GM21529 (cell line): ENCODE data around the gene UNC5C.

Experiments used
- ATAC-seq: cut with Tn5 transposase; IDR thresholded peaks from one replicate; pipeline ENCODE4 v1.9.1; 2021; ENCODE audit not compliant: unreplicated experiment

UNC5C gene

GRCh38 chr4:95469617-95470016 lies 79.2 kb downstream of the UNC5C start:
- ATAC-seq = no peak

GRCh38 chr4:95466791-95467190 lies 82.0 kb downstream of the UNC5C start:
- ATAC-seq = no peak

DNA sequence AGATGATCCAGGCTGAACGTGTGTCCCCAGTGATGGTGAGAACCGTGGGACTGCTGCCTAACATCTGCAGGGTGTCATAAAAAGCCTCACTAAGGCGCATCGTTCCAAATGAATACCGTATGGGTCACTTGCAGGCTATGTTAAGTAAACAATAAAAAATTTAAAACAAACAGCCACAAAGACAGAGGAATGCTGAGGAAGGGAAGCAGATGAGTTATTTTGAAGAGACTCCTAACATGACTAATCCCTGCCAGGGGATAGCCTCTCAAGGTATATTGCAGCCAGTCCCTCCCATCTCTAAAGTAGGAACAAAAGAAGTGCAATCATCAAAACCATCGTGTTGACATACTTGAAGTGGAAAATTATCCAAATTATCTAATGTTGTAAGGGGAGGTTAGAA lies 83.8 kb downstream of the UNC5C start:
- ATAC-seq = no peak

DNA sequence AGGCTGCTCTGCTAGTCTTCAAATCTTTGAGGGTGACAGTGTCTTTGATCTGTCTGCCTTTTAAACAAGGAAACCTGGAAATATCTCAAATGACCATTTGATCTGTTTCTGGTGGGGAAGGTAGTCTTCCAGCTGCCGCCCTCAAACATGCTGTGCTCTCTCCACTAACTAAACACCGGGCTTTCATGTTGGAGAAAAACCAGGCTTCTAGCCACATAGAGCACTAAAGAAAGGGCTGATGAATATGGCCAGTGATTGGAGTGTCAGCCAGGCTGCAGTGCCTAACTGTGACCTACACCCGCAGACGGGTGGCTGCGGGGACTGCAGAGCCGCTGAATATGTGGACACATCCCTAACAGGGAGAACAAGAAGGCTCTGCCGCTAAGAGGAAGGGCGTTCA lies 85.9 kb downstream of the UNC5C start:
- no peak for ATAC-seq

DNA sequence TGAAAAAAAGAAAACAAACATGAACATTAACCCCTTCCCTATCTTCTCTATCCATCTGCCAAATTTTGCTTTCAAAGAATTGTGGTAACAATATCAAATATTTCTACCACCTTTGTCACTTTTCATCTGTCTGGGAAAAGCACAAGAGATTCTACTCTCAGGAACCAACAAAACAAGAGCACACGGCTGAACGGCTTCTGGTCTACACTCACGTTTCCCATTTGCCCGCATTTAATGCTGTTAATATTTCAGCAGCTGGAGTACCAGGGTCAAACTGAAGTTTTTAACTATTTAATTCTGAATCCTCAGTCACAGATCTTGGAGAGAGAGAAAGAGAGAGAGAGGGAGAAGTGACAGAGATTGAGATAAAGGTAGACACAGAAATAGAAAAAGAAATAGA lies 91.4 kb downstream of the UNC5C start:
- no peak for ATAC-seq

DNA sequence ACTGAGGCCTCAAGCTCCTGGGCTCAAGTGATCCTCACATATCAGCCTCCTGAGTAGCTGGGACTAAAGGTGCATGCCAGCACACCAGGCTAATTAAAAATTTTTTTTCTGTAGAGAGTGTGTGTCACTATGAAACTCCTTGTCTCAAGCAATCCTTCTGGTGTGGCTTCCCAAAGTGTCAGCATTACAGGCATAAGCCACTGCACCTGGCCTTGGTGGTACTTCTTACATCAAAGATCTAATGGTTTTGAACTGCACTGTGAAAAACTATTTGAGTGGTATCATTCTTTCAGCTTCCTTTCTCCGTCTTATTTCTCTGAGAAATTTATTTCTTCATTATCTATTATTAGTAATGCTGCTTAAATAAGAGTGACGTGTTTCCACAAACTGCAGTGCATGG lies 98.5 kb downstream of the UNC5C start:
- no peak for ATAC-seq

- ATAC-seq = no peak
Measured at GRCh38 chr4:95446173-95446572, 102.6 kb downstream of the UNC5C start.

GRCh38 chr4:95445251-95445650 lies 103.5 kb downstream of the UNC5C start:
- no peak for ATAC-seq

DNA sequence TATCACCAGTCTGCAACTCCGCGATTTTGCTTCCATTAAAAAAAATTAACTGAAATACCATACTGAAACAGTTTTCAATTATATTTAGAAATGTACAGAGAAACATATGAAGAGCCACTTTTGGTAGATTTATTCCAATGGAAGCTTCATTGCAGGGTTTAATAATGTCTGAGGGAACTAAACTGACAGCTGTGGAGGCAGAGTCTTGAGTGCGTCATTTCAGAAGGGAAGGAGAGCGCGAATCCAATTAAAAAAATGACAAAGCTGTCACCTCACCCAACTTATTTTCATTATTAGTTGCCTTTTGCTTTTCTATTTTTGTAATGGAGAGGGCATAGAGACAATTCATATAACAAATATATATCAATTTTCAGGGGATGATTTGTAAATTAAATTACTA lies 104.0 kb downstream of the UNC5C start:
- no peak for ATAC-seq

DNA sequence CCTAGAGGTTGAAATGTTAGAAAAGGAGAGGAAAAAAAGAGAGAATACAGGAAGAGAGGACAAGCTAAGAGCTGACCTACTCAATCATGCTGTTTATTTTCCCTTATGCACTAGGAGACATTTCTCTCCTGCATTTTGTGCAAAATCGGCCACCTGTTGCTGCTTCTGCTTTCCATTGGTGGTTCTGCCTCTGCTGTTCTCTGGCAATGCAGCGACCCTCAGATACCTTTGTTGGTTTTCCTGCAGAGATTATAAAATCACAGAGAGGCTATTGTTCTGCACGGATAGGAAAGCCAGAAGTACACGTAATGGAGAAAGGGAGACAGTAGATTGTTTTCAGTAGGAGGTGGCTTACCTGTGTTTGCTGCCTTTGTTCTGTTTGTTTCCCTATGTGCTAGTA lies 108.9 kb downstream of the UNC5C start:
- no peak for ATAC-seq

GRCh38 chr4:95439071-95439470 lies 109.7 kb downstream of the UNC5C start:
- no peak for ATAC-seq

DNA sequence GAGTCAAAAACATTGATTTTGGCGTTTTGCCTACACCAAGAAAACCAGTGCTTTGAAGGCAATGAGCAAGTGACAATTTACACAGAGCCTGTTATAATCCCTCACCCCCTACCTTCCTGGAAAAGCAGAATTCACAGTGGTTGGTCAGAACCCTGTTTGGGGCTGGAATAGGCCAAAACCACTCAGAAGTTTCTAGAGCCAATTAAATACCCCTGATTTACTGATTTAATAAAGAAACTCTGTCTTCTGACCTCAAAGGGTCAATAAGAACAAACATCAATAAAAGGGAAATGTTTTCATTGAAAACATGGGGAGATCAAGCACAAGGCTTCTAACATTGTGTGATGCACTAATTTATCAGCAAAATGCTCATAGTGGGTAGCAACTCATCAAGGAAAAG lies 116.3 kb downstream of the UNC5C start:
- ATAC-seq = no peak

GRCh38 chr4:95431678-95432077 lies 117.1 kb downstream of the UNC5C start:
- ATAC-seq = no peak

GRCh38 chr4:95429416-95429815 lies 119.4 kb downstream of the UNC5C start:
- no peak for ATAC-seq

GRCh38 chr4:95428291-95429070 lies 120.3 kb downstream of the UNC5C start:
- no peak for ATAC-seq

DNA sequence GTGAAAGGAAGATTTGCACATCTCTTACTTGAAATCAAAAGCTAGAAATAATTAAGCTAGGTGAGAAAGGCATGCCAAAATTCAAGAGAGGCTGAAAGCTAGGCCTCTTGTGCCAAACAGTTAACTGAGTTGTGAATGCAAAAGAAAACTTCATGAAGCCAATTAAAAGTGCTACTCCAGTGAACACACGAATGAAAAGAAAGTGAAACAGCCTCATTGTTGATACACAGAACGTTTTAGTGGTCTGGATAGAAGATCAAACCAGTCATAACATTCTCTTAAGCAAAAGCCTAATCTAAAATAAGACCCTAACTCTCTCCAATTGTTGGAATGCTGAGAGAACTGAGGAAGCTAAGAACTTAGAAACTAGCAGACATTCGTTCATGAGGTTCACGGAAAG lies 122.3 kb downstream of the UNC5C start:
- ATAC-seq = no peak

- ATAC-seq = no peak
Measured at GRCh38 chr4:95422436-95422835, 126.3 kb downstream of the UNC5C start.

DNA sequence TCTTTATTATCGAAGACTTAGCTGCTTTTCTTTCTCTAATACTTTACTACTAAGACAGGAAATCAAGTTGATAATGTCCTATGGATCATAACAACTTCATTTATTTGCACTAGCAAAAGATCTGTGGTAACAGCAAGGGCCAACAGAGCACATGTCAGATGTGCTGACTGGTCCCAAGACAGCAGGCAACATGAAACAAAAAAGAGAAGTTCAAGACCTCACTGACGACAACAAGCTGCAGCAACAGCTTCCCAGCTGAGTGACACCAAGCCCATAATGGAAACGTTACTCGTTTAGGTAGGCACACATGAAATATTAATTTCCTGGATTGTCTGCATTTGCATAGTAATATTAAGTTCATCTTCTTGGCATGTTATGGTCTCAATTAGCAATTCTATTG lies 126.9 kb downstream of the UNC5C start:
- ATAC-seq = no peak

DNA sequence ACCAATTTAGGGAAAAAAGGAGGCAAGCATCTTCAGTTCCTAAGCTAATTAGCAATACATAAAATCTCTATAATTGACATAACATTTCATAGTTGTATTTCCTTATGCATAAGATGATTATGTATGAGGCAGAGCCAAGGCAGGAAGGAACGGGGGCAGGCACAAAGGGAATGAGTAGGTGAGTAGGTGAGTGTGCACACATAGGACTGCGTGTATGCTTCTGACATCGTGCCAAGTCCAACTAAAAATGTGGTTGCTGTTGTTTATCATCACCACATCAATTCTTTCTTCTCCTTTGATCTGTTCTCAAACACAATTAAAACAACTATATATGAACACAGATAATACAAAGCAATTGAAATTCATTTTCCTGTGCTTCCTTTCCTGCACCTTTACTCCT lies 131.2 kb downstream of the UNC5C start:
- ATAC-seq = no peak

GRCh38 chr4:95415346-95415771 lies 133.4 kb downstream of the UNC5C start:
- ATAC-seq = no peak

DNA sequence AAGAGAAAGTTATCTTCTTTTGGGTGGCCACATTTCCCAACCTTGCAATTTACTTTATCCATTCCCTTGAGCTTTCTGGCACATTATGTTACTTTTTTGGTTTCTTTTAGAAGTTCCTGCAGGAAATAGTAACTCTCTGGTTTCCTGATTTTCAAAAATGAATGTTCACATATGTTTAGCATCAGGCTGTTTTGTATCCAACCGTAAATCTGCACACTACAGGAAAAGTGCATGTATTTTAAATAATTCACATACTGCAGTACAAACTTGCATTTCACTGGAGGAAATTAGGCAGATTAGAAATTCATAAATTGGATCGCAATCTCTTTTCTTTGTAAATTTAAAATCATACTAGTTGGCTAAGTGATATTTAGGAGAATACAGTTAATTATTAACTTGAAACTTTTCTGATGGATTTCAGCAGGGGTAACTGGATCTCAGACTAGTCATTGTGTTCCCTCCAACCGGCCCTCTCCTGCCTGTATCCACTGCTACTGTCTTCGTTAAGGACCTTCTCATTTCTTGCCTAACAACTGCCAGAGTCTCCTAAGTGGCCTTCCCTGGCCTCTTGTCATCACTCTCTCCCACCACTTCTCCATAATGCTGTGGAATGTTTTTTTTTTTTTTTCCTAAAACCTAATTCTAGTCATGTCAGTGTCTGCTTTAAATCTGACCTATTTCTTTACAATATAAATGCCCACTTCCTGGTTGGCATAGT lies 137.2 kb downstream of the UNC5C start:
- ATAC-seq = no peak

- no peak for ATAC-seq
Measured at GRCh38 chr4:95410387-95410977, 138.3 kb downstream of the UNC5C start.
